ENCODE results near the gene ENDOD1. TPM values are rescaled to one million over a fixed set of nuclear protein-coding genes. Genes with fewer than 3 reads are reported as not detected.

ENDOD1 gene
- total and polyA plus RNA-seq, 2 experiments from 2014 or later, result 0.76 to 4.0 TPM

- TF ChIP-seq ZNF462 (CRISPR knock-in tag; IDR thresholded peaks at IDR 0.05) (no peak), POLR2AphosphoS5 (IDR thresholded peaks at IDR 0.05; ENCODE audit: low read depth) (no peak), EZH2 (IDR thresholded peaks at IDR 0.05; ENCODE audit: low read depth, unreplicated experiment) (no peak)
Observed at GRCh38 chr11:95088946-95089619, 563 bp upstream of the ENDOD1 start (continued).

DNA sequence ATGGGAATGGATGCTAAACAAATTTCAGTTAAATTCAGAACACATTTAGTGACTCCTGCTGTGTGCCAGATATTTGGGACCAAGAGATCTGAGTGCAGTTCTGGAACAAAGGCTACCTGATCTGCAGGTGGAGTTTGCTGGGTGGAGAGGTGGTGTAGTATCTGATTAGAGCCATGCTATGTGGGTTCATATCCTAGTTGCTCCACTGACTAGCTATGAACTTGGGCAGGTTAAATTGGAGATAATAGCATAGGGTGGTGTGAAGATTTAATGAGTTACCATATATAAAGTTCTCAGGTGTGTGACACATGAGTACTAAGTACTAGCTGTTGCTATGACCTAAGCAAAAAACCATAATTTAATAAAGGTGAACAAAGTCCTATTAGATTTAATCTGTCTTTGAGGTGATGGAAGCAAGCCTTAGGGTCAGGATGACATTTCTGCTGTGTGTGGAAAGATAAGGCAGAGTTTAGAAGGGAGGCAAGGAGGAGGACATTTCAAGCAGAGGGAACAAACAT is 2.1 kb downstream of the ENDOD1 start:
- DNase-seq (ENCODE audit: low spot score) (no peak), ATAC-seq (no peak)
- H3K27me3 Mint-ChIP-seq (ENCODE audit: insufficient read depth, low read depth, poor library complexity), result peaks cover 20% of the 10 kb centered on the region
- H3F3A ChIP-seq (replicated peaks; ENCODE audit: low read depth), result peaks cover 4% of the 10 kb centered on the region; the same call in 1 of the 2 replicates
- H3K27me3 ChIP-seq (ENCODE audit: insufficient read depth), result peaks cover 36% of the 10 kb centered on the region
- no peaks in the 10 kb centered on the region; the same call in 2 of the 3 replicates for H3K36me3 Mint-ChIP-seq (ENCODE audit: low read depth)
- no peaks in the 10 kb centered on the region for H3K9me2 ChIP-seq (ENCODE audit: insufficient read depth)
- H3K79me2 ChIP-seq (replicated peaks; ENCODE audit: insufficient read depth), result no peaks in the 10 kb centered on the region
- no peaks in the 10 kb centered on the region for H3K9me3 Mint-ChIP-seq
- H3K27ac Mint-ChIP-seq, result no peak overlapping the region
- H3K4me1 ChIP-seq (ENCODE audit: insufficient read depth), result peaks cover 20% of the 10 kb centered on the region
- H4K20me1 ChIP-seq (replicated peaks; ENCODE audit: insufficient read depth), result no peaks in the 10 kb centered on the region; the same call in 1 of the 2 replicates
- no peak overlapping the region for H3K4me2 ChIP-seq
- H3K4me3 ChIP-seq, result no peak overlapping the region
- H2AFZ ChIP-seq, result no peak overlapping the region
- no peak overlapping the region; the same call in 2 of the 3 replicates for H3K4me3 Mint-ChIP-seq
- H3K4me1 Mint-ChIP-seq, result peaks cover 39% of the 10 kb centered on the region
- no peaks in the 10 kb centered on the region for H3K36me3 ChIP-seq (ENCODE audit: insufficient read depth)
- no peak overlapping the region for H3K27ac ChIP-seq (ENCODE audit: low read depth)
- TF ChIP-seq, protein P1, sequence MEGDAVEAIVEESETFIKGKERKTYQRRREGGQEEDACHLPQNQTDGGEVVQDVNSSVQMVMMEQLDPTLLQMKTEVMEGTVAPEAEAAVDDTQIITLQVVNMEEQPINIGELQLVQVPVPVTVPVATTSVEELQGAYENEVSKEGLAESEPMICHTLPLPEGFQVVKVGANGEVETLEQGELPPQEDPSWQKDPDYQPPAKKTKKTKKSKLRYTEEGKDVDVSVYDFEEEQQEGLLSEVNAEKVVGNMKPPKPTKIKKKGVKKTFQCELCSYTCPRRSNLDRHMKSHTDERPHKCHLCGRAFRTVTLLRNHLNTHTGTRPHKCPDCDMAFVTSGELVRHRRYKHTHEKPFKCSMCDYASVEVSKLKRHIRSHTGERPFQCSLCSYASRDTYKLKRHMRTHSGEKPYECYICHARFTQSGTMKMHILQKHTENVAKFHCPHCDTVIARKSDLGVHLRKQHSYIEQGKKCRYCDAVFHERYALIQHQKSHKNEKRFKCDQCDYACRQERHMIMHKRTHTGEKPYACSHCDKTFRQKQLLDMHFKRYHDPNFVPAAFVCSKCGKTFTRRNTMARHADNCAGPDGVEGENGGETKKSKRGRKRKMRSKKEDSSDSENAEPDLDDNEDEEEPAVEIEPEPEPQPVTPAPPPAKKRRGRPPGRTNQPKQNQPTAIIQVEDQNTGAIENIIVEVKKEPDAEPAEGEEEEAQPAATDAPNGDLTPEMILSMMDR (conservative IDR thresholded peaks at IDR 0.05; ENCODE audit: low read depth in 2 of 2), result no peak
- no peak for TF ChIP-seq EZH2phosphoT487 (IDR thresholded peaks at IDR 0.05; ENCODE audit: unreplicated experiment)
- TF ChIP-seq, protein P2, sequence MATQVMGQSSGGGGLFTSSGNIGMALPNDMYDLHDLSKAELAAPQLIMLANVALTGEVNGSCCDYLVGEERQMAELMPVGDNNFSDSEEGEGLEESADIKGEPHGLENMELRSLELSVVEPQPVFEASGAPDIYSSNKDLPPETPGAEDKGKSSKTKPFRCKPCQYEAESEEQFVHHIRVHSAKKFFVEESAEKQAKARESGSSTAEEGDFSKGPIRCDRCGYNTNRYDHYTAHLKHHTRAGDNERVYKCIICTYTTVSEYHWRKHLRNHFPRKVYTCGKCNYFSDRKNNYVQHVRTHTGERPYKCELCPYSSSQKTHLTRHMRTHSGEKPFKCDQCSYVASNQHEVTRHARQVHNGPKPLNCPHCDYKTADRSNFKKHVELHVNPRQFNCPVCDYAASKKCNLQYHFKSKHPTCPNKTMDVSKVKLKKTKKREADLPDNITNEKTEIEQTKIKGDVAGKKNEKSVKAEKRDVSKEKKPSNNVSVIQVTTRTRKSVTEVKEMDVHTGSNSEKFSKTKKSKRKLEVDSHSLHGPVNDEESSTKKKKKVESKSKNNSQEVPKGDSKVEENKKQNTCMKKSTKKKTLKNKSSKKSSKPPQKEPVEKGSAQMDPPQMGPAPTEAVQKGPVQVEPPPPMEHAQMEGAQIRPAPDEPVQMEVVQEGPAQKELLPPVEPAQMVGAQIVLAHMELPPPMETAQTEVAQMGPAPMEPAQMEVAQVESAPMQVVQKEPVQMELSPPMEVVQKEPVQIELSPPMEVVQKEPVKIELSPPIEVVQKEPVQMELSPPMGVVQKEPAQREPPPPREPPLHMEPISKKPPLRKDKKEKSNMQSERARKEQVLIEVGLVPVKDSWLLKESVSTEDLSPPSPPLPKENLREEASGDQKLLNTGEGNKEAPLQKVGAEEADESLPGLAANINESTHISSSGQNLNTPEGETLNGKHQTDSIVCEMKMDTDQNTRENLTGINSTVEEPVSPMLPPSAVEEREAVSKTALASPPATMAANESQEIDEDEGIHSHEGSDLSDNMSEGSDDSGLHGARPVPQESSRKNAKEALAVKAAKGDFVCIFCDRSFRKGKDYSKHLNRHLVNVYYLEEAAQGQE (IDR thresholded peaks at IDR 0.05; ENCODE audit: unreplicated experiment), result no peak
- TF ChIP-seq ZNF114 (CRISPR knock-in tag; IDR thresholded peaks at IDR 0.05), result no peak
- TF ChIP-seq EZH2 (IDR thresholded peaks at IDR 0.05; ENCODE audit: low read depth, unreplicated experiment), result no peak
